ENCODE measurements around the gene HECW1. TPM values are rescaled to one million over a fixed set of nuclear protein-coding genes. Genes with fewer than 3 reads are reported as not detected.
A peak's percentile ranks its signal among the peaks of the same experiment; 100 is the strongest.
"Not testable (repeated sequence)": the region's sequence is repeated elsewhere in the genome, so short reads cannot be mapped to it uniquely, and the experiment has no call there.

Gene HECW1
- total RNA-seq (ENCODE audit: low replicate concordance) = 0.11 and 0.28 TPM in 2 replicates

GRCh38 chr7:43112459-43112940 lies at the start of gene HECW1:
TSS of gene HECW1 (plus strand) at chr7:43112647. CDS start at chr7:43243906, 131,259 bp downstream.
- peaks cover 49% of the 10 kb centered on the region for H3K27me3 ChIP-seq
- H3K27ac Mint-ChIP-seq = no peak within 1 kb of the TSS
- H3K36me3 ChIP-seq = no peaks in the 10 kb centered on the region
- H3K4me1 Mint-ChIP-seq = peaks cover 29% of the 10 kb centered on the region
- H2AFZ ChIP-seq (replicated peaks) = peak within 1 kb of the TSS; percentile 99
- H3K9me3 Mint-ChIP-seq = no peaks in the 10 kb centered on the region
- TF ChIP-seq CTCF (IDR thresholded peaks at IDR 0.05) = peak; percentile 3
- TF ChIP-seq EZH2phosphoT487 (IDR thresholded peaks at IDR 0.05) = no peak
- no peak for TF ChIP-seq EZH2 (IDR thresholded peaks at IDR 0.05)
- peaks cover 17% of the 10 kb centered on the region for H3K4me1 ChIP-seq
- H3K27me3 Mint-ChIP-seq (ENCODE audit: insufficient read depth, low read depth) = peaks cover 10% of the 10 kb centered on the region
- peak; percentile 53 for DNase-seq (ENCODE audit: low spot score)
- H3K4me3 Mint-ChIP-seq = peak within 1 kb of the TSS; percentile 87
- H4K20me1 ChIP-seq (ENCODE audit: low read depth) = no peaks in the 10 kb centered on the region
- H3K36me3 Mint-ChIP-seq = no peaks in the 10 kb centered on the region
- no peak within 1 kb of the TSS for H3K27ac ChIP-seq
- H3K9ac ChIP-seq = no peak within 1 kb of the TSS
- peak within 1 kb of the TSS; percentile 98 for H3K4me2 ChIP-seq
- no peaks in the 10 kb centered on the region for H3K9me3 ChIP-seq (ENCODE audit: low read depth)
- H3K79me2 ChIP-seq (ENCODE audit: low read depth) = no peaks in the 10 kb centered on the region
- peaks cover 22% of the 10 kb centered on the region for H3F3A ChIP-seq (ENCODE audit: low read depth)
- peak within 1 kb of the TSS; percentile 75 for H3K4me3 ChIP-seq

- Histone ChIP-seq H3K4me1 (peaks cover 14% of the 10 kb centered on the region), H3K4me3 (no peak overlapping the region), H3K36me3 (no peaks in the 10 kb centered on the region), H4K20me1 (ENCODE audit: low read depth) (no peaks in the 10 kb centered on the region), H3K27me3 (no peaks in the 10 kb centered on the region), H3K9ac (no peak overlapping the region), H3F3A (ENCODE audit: low read depth) (peaks cover 16% of the 10 kb centered on the region), H3K27ac (no peak overlapping the region), H3K79me2 (ENCODE audit: low read depth) (no peaks in the 10 kb centered on the region), H3K4me2 (no peak overlapping the region), H2AFZ (replicated peaks) (peak overlapping the region; percentile 96), H3K9me3 (ENCODE audit: low read depth) (no peaks in the 10 kb centered on the region)
- no peak overlapping the region for H3K4me3 Mint-ChIP-seq
- TF ChIP-seq CTCF (IDR thresholded peaks at IDR 0.05) (peak; percentile 91), EZH2 (IDR thresholded peaks at IDR 0.05) (no peak), EZH2phosphoT487 (IDR thresholded peaks at IDR 0.05) (no peak)
- H3K27me3 Mint-ChIP-seq (ENCODE audit: insufficient read depth, low read depth) = peaks cover 4% of the 10 kb centered on the region
- no peak overlapping the region for H3K27ac Mint-ChIP-seq
- DNase-seq (ENCODE audit: low spot score) = peak; percentile 81
- H3K4me1 Mint-ChIP-seq = no peaks in the 10 kb centered on the region
- no peaks in the 10 kb centered on the region for H3K36me3 Mint-ChIP-seq
- H3K9me3 Mint-ChIP-seq = no peaks in the 10 kb centered on the region
These were observed 40.8 kb upstream of the HECW1 start for GRCh38 chr7:43071604-43072003.

- H3K79me2 ChIP-seq (ENCODE audit: low read depth) = no peaks in the 10 kb centered on the region
- Mint-ChIP-seq H3K36me3 (no peaks in the 10 kb centered on the region), H3K4me3 (no peak overlapping the region), H3K9me3 (no peaks in the 10 kb centered on the region), H3K4me1 (peaks cover 6% of the 10 kb centered on the region), H3K27me3 (ENCODE audit: insufficient read depth, low read depth) (peaks cover 4% of the 10 kb centered on the region), H3K27ac (no peak overlapping the region)
- peaks cover 26% of the 10 kb centered on the region for H3F3A ChIP-seq (ENCODE audit: low read depth)
- no peak overlapping the region for H3K4me2 ChIP-seq
- H3K9me3 ChIP-seq (ENCODE audit: low read depth) = no peaks in the 10 kb centered on the region
- TF ChIP-seq EZH2 (IDR thresholded peaks at IDR 0.05) = no peak
- no peak for TF ChIP-seq CTCF (IDR thresholded peaks at IDR 0.05)
- no peak for TF ChIP-seq EZH2phosphoT487 (IDR thresholded peaks at IDR 0.05)
- H3K4me1 ChIP-seq = peaks cover 23% of the 10 kb centered on the region
- no peaks in the 10 kb centered on the region for H3K27me3 ChIP-seq
- peak overlapping the region; percentile 96 for H2AFZ ChIP-seq (replicated peaks)
- no peak overlapping the region for H3K9ac ChIP-seq
- H3K27ac ChIP-seq = no peak overlapping the region
- no peak overlapping the region for H3K4me3 ChIP-seq
- H4K20me1 ChIP-seq (ENCODE audit: low read depth) = no peaks in the 10 kb centered on the region
- no peaks in the 10 kb centered on the region for H3K36me3 ChIP-seq
- DNase-seq (ENCODE audit: low spot score) = no peak
These were observed 39.9 kb upstream of the HECW1 start for GRCh38 chr7:43072530-43072929.

- not testable (repeated sequence) for H3K9ac ChIP-seq; H3K4me1 Mint-ChIP-seq; H3K4me2 ChIP-seq; H3K27me3 ChIP-seq; H4K20me1 ChIP-seq (ENCODE audit: low read depth); H3K36me3 ChIP-seq; H3K9me3 ChIP-seq (ENCODE audit: low read depth); H3K27ac Mint-ChIP-seq; H3K36me3 Mint-ChIP-seq; H2AFZ ChIP-seq (replicated peaks); H3K4me3 Mint-ChIP-seq; H3K4me3 ChIP-seq; H3K9me3 Mint-ChIP-seq; H3K27ac ChIP-seq; H3K27me3 Mint-ChIP-seq (ENCODE audit: insufficient read depth, low read depth); H3K79me2 ChIP-seq (ENCODE audit: low read depth); DNase-seq (ENCODE audit: low spot score)
- Histone ChIP-seq H3F3A (ENCODE audit: low read depth) (peaks cover 36% of the 10 kb centered on the region), H3K4me1 (peaks cover 30% of the 10 kb centered on the region)
These were observed 38.6 kb upstream of the HECW1 start for GRCh38 chr7:43073811-43074210.

Measured in neural progenitor cell (in vitro differentiated cells).